CD14-positive monocyte (primary cell): ENCODE results near the gene SYCP2L. TPM values are rescaled to one million over a fixed set of nuclear protein-coding genes. Genes with fewer than 3 reads are reported as not detected.
"Not testable (repeated sequence)": the region's sequence is repeated elsewhere in the genome, so short reads cannot be mapped to it uniquely, and the experiment has no call there.

Source experiments
- DNase-seq, 3 donors: peaks; one replicate each; pipeline ENCODE4 v3.0.0-alpha.2; 2011 to 2022
- H2AFZ ChIP-seq: 2 replicates; pipeline ENCODE4 v1.6.0; 2012; ENCODE audit warnings: mild to moderate bottlenecking, low read depth, low read length, inconsistent platforms; ENCODE audit not compliant: insufficient read depth, poor library complexity, severe bottlenecking
- H3K27ac ChIP-seq, 2 donors: 1 replicate in 1 of 2; 2 replicates in 1 of 2; pipeline ENCODE4 v1.5.1; 2012 to 2013; ENCODE audit warnings: low read length in 2 of 2, control low read depth in 1 of 2, inconsistent platforms in 1 of 2, low read depth in 1 of 2, mild to moderate bottlenecking in 1 of 2
- H3K27me3 ChIP-seq, 2 donors: one replicate each; pipeline versions ENCODE4 v1.6.0 to v1.6.1; 2011 to 2013; ENCODE audit warnings: low read length in 2 of 2; ENCODE audit not compliant: control insufficient read depth in 2 of 2, insufficient read depth in 2 of 2
- H3K36me3 ChIP-seq, 2 donors: replicated peaks in 1 of 2; 1 replicate in 1 of 2; 2 replicates in 1 of 2; pipeline versions ENCODE4 v1.5.1 to v1.6.1; 2012 to 2013; ENCODE audit warnings: low read length in 2 of 2, control low read depth in 1 of 2, inconsistent platforms in 1 of 2, mild to moderate bottlenecking in 1 of 2; ENCODE audit not compliant: insufficient read depth in 2 of 2, control insufficient read depth in 1 of 2
- H3K4me1 ChIP-seq, 2 donors: 1 replicate in 1 of 2; 2 replicates in 1 of 2; pipeline versions ENCODE4 v1.5.1 to v1.6.1; 2012 to 2013; ENCODE audit warnings: low read length in 2 of 2, control low read depth in 1 of 2, inconsistent platforms in 1 of 2, mild to moderate bottlenecking in 1 of 2, moderate library complexity in 1 of 2; ENCODE audit not compliant: insufficient read depth in 2 of 2, control insufficient read depth in 1 of 2
- H3K4me2 ChIP-seq: replicated peaks from 2 replicates; pipeline ENCODE3; 2012; ENCODE audit warnings: low read length, moderate library complexity, mild to moderate bottlenecking; ENCODE audit not compliant: poor library complexity, severe bottlenecking; ENCODE audit errors: extremely low read depth
- H3K4me3 ChIP-seq, 3 experiments: fragments of 200-600 bp in 1 of 3; sonication (generic) in 1 of 3; replicated peaks in 1 of 3; 1 replicate in 2 of 3; 2 replicates in 1 of 3; pipeline ENCODE4 v1.5.1; 2011 to 2013; ENCODE audit warnings: low read length in 3 of 3, mild to moderate bottlenecking in 3 of 3, control low read depth in 2 of 3, low read depth in 2 of 3, inconsistent platforms in 1 of 3, moderate library complexity in 1 of 3
- H3K79me2 ChIP-seq: 2 replicates; pipeline ENCODE4 v1.6.0; 2012; ENCODE audit warnings: mild to moderate bottlenecking, control low read depth, inconsistent platforms, low read length, moderate library complexity; ENCODE audit not compliant: insufficient read depth
- H3K9ac ChIP-seq: 2 replicates; pipeline ENCODE4 v1.6.0; 2017; ENCODE audit warnings: low read length, mild to moderate bottlenecking; ENCODE audit not compliant: insufficient read depth, poor library complexity, severe bottlenecking
- H3K9me3 ChIP-seq, 2 donors: replicated peaks in 1 of 2; 1 replicate in 1 of 2; 2 replicates in 1 of 2; pipeline versions ENCODE4 v1.5.1 to v1.6.1; 2012 to 2013; ENCODE audit warnings: low read length in 2 of 2, control low read depth in 1 of 2; ENCODE audit not compliant: control insufficient read depth in 1 of 2, insufficient read depth in 1 of 2
- H4K20me1 ChIP-seq: 2 replicates; pipeline ENCODE4 v1.6.0; 2012; ENCODE audit warnings: mild to moderate bottlenecking, low read length, control low read depth, moderate library complexity; ENCODE audit not compliant: insufficient read depth
- H3K27ac Mint-ChIP-seq, 7 donors: one replicate each; pipeline ENCODE4 v1.8.0; 2020; ENCODE audit warnings: mild to moderate bottlenecking in 7 of 7, mixed read lengths in 7 of 7, moderate library complexity in 6 of 7, inconsistent platforms in 2 of 7
- H3K27me3 Mint-ChIP-seq, 3 donors: one replicate each; pipeline ENCODE4 v1.8.0; 2021 to 2022; ENCODE audit warnings: low read depth in 3 of 3, mild to moderate bottlenecking in 3 of 3, mixed read lengths in 3 of 3, moderate library complexity in 3 of 3, inconsistent platforms in 1 of 3
- H3K36me3 Mint-ChIP-seq, 2 donors: one replicate each; pipeline ENCODE4 v1.8.0; 2020; ENCODE audit warnings: mixed read lengths in 2 of 2, inconsistent platforms in 1 of 2, mild to moderate bottlenecking in 1 of 2
- H3K4me1 Mint-ChIP-seq: one replicate; pipeline ENCODE4 v1.8.0; 2020; ENCODE audit warnings: mild to moderate bottlenecking, mixed read lengths
- H3K4me3 Mint-ChIP-seq, 2 donors: one replicate each; pipeline ENCODE4 v1.8.0; 2020; ENCODE audit warnings: mild to moderate bottlenecking in 2 of 2, mixed read lengths in 2 of 2, moderate library complexity in 1 of 2
- H3K9me3 Mint-ChIP-seq, 7 donors: one replicate each; pipeline ENCODE4 v1.8.0; 2020 to 2022; ENCODE audit warnings: mixed read lengths in 7 of 7, mild to moderate bottlenecking in 6 of 7, moderate library complexity in 6 of 7, inconsistent platforms in 2 of 7
- WGBS: methylation state at CpG from one replicate; pipeline ENCODE4 v1.1.5; 2013; ENCODE audit warnings: missing lambda C conversion rate; ENCODE audit not compliant: insufficient coverage; 5-methylcytosine and 5-hydroxymethylcytosine counted together
- intact Hi-C, 2 donors: fragments of 100-400 bp; cut with micrococcal nuclease; formaldehyde crosslinking; loops; one replicate each; pipeline versions ENCODE4 v1.15.0 to v1.15.1; 2023
- polyA plus RNA-seq, 3 donors: library from polyadenylated mRNA; depleted of rRNA in 1 of 3; unstranded in 2 of 3; stranded (reverse) in 1 of 3; fragments of 300-500 nt in 2 of 3; fragments of >200 nt in 1 of 3; fragmentation: Illumina TruSeq in 2 of 3; gene quantifications; 1 replicate in 2 of 3; 2 replicates in 1 of 3; pipeline ENCODE4 v1.2.3, GENCODE V29; 2012 to 2021
- TF ChIP-seq, protein P1 (sequence below): fragments of 200-600 bp; IDR thresholded peaks from one replicate; pipeline ENCODE4 v1.8.0; 2022; ENCODE audit warnings: antibody characterized with exemption, mild to moderate bottlenecking

The SYCP2L gene
- polyA plus RNA-seq, 3 donors = 0.08 TPM; not detected in 2

GRCh38 chr6:10861086-10861485, 25.8 kb upstream of the SYCP2L start:
- no peak overlapping the region for H3K4me3 Mint-ChIP-seq

DNA sequence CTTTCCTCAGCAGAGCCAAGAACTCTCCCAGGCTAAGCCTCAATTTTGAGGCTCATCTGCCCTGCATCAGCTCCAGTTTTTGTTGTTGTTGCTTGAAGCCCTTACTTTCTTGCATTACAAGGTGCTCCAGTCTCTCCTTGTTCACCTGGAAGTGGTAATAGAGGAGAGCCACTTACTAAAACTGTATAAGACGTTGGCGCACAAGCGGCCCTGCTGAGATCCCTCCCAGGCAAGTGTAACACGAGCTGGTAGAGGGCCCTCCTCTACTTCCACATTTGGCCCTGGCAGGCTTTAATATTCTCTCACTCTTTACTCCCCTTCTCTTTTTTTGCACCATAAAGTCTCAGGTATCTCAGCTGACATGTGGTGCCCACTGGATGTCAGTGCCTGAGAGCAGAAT, 24.5 kb upstream of the SYCP2L start:
- H3K27ac Mint-ChIP-seq = no peak overlapping the region
- H3K79me2 ChIP-seq = no peaks in the 10 kb centered on the region
- H3K4me3 Mint-ChIP-seq = no peak overlapping the region
- H2AFZ ChIP-seq = no peak overlapping the region
- H3K4me2 ChIP-seq = no peak overlapping the region
- H3K36me3 Mint-ChIP-seq = no peaks in the 10 kb centered on the region
- no peaks in the 10 kb centered on the region for H3K4me1 ChIP-seq
- no peaks in the 10 kb centered on the region for H3K27me3 ChIP-seq
- H3K4me1 Mint-ChIP-seq = no peaks in the 10 kb centered on the region
- peaks cover 1 to 7% (median 2%) of the 10 kb centered on the region in 3 donors for H3K27me3 Mint-ChIP-seq
- no peaks in the 10 kb centered on the region for H3K9me3 ChIP-seq
- H3K36me3 ChIP-seq = no peaks in the 10 kb centered on the region
- no peak overlapping the region for H3K4me3 ChIP-seq
- TF ChIP-seq, protein P1, sequence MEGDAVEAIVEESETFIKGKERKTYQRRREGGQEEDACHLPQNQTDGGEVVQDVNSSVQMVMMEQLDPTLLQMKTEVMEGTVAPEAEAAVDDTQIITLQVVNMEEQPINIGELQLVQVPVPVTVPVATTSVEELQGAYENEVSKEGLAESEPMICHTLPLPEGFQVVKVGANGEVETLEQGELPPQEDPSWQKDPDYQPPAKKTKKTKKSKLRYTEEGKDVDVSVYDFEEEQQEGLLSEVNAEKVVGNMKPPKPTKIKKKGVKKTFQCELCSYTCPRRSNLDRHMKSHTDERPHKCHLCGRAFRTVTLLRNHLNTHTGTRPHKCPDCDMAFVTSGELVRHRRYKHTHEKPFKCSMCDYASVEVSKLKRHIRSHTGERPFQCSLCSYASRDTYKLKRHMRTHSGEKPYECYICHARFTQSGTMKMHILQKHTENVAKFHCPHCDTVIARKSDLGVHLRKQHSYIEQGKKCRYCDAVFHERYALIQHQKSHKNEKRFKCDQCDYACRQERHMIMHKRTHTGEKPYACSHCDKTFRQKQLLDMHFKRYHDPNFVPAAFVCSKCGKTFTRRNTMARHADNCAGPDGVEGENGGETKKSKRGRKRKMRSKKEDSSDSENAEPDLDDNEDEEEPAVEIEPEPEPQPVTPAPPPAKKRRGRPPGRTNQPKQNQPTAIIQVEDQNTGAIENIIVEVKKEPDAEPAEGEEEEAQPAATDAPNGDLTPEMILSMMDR = no peak
- WGBS = 72% methylated on average over 4 of the region's 4 CpGs
- H3K9me3 Mint-ChIP-seq = peaks cover 0 to 7% (median 1%) of the 10 kb centered on the region in 7 donors
- no peaks in the 10 kb centered on the region for H4K20me1 ChIP-seq
- intact Hi-C loops = no loop called here
- H3K27ac ChIP-seq = no peak overlapping the region
- DNase-seq = no peak
- no peak overlapping the region for H3K9ac ChIP-seq

More at GRCh38 chr6:10861086-10861485, 25.8 kb upstream of the SYCP2L start:
- no peak overlapping the region for H2AFZ ChIP-seq
- no CpG with 5 or more reads among the region's 2 CpGs for WGBS
- H3K4me1 Mint-ChIP-seq = no peaks in the 10 kb centered on the region
- TF ChIP-seq, protein P1 = no peak
- peaks cover 0 to 7% (median 2%) of the 10 kb centered on the region in 3 donors for H3K27me3 Mint-ChIP-seq
- H3K36me3 Mint-ChIP-seq = no peaks in the 10 kb centered on the region
- no peak overlapping the region for H3K4me3 ChIP-seq
- H3K9me3 ChIP-seq = no peaks in the 10 kb centered on the region
- no peak overlapping the region for H3K27ac ChIP-seq
- no peak overlapping the region for H3K27ac Mint-ChIP-seq
- H3K9ac ChIP-seq = no peak overlapping the region
- intact Hi-C loops = no loop called here
- H3K27me3 ChIP-seq = no peaks in the 10 kb centered on the region
- DNase-seq = no peak
- H4K20me1 ChIP-seq = no peaks in the 10 kb centered on the region
- H3K4me2 ChIP-seq = no peak overlapping the region
- H3K9me3 Mint-ChIP-seq = peaks cover 0 to 7% (median 1%) of the 10 kb centered on the region in 7 donors
- no peaks in the 10 kb centered on the region for H3K79me2 ChIP-seq
- no peaks in the 10 kb centered on the region for H3K4me1 ChIP-seq
- H3K36me3 ChIP-seq = no peaks in the 10 kb centered on the region

- H3K27ac ChIP-seq, H3K9ac ChIP-seq, H3K36me3 ChIP-seq, H3K27ac Mint-ChIP-seq, H3K4me2 ChIP-seq, H3K4me1 Mint-ChIP-seq, H3K4me3 ChIP-seq, H3K27me3 ChIP-seq, H3K27me3 Mint-ChIP-seq, H3K9me3 Mint-ChIP-seq, H4K20me1 ChIP-seq, H3K4me3 Mint-ChIP-seq, DNase-seq, H3K36me3 Mint-ChIP-seq, H3K9me3 ChIP-seq, H2AFZ ChIP-seq, H3K4me1 ChIP-seq, H3K79me2 ChIP-seq, intact Hi-C loops: not testable (repeated sequence)
- WGBS = 100% methylated on average over 2 of the region's 7 CpGs
Measured at GRCh38 chr6:10863031-10863430, 23.8 kb upstream of the SYCP2L start.
